Esophagus muscularis mucosa (tissue), 4 donors: Measurements from ENCODE around the gene ESAM. TPM values are rescaled to one million over a fixed set of nuclear protein-coding genes. Genes with fewer than 3 reads are reported as not detected.
A peak's percentile ranks its signal among the peaks of the same experiment; 100 is the strongest.

ENCODE experiments used
- DNase-seq: peaks from one replicate; pipeline ENCODE4 v3.0.0-alpha.2; 2017; ENCODE audit errors: extremely low spot score
- H3K27ac ChIP-seq, 4 donors: fragments of 200-600 bp; sonication (generic); replicated peaks in 1 of 4; 1 replicate in 3 of 4; 2 replicates in 1 of 4; pipeline ENCODE4 v1.5.1; 2016 to 2019; ENCODE audit warnings: mild to moderate bottlenecking in 1 of 4
- H3K27me3 ChIP-seq, 4 donors: fragments of 200-600 bp; sonication (generic); one replicate each; pipeline versions ENCODE4 v1.5.1 to v1.6.0; 2016 to 2019
- H3K36me3 ChIP-seq, 4 donors: fragments of 200-600 bp; sonication (generic); one replicate each; pipeline ENCODE4 v1.5.1; 2016 to 2019
- H3K4me1 ChIP-seq, 4 donors: fragments of 200-600 bp; sonication (generic); one replicate each; pipeline ENCODE4 v1.5.1; 2016 to 2019
- H3K4me3 ChIP-seq, 4 donors: fragments of 200-600 bp; sonication (generic); 1 replicate in 2 of 4; 2 replicates in 2 of 4; pipeline ENCODE4 v1.5.1; 2016 to 2019; ENCODE audit warnings: mild to moderate bottlenecking in 4 of 4, moderate library complexity in 1 of 4
- H3K9me3 ChIP-seq, 4 donors: fragments of 200-600 bp; sonication (generic); 1 replicate in 3 of 4; 2 replicates in 1 of 4; pipeline ENCODE4 v1.5.1; 2016 to 2019
- CTCF ChIP-seq, 3 experiments: fragments of 200-600 bp in 2 of 3; fragments of 450-650 bp in 1 of 3; sonication (generic) in 2 of 3; IDR thresholded peaks; one replicate each; pipeline ENCODE4 v1.5.1; 2017 to 2019; ENCODE audit warnings: antibody characterized with exemption in 3 of 3, mild to moderate bottlenecking in 2 of 3, moderate library complexity in 1 of 3
- EP300 ChIP-seq: sonication (generic); formaldehyde crosslinking; IDR thresholded peaks from one replicate; pipeline ENCODE4 v1.6.1; 2017; ENCODE audit warnings: antibody characterized with exemption
- POLR2A ChIP-seq: fragments of 450-650 bp; IDR thresholded peaks from one replicate; pipeline ENCODE4 v1.6.1; 2017; ENCODE audit warnings: antibody characterized with exemption, moderate library complexity, mild to moderate bottlenecking, low read depth
- POLR2AphosphoS5 ChIP-seq, 2 donors: sonication (generic); formaldehyde crosslinking; IDR thresholded peaks; one replicate each; pipeline ENCODE4 v1.6.1; 2017; ENCODE audit warnings: antibody characterized with exemption in 2 of 2
- WGBS: methylation state at CpG from one replicate; pipeline ENCODE4 v1.1.5; 2018; 5-methylcytosine and 5-hydroxymethylcytosine counted together
- intact Hi-C: fragments of 100-400 bp; cut with DNase I; formaldehyde crosslinking; loops from one replicate; pipeline ENCODE4 v1.15.1; 2023
- total RNA-seq, 4 donors: library from RNA; depleted of rRNA; stranded (reverse); fragments of >200 nt; gene quantifications; one replicate each; pipeline versions ENCODE4 v1.1.0 to v1.2.1, GENCODE V29; 2016

The ESAM gene
- total RNA-seq, 4 donors from 2014 or later: 10.8 to 52.8 (median 41.1) TPM

- intact Hi-C loops: loop anchor here (5.0 kb wide), 2 partner anchors 37 to 38 kb away; partner anchors contain the start of gene ESAM
- WGBS: 2% methylated on average over 25 of the region's 83 CpGs
- H3K27me3 ChIP-seq: no peaks in the 10 kb centered on the region
Observed at GRCh38 chr11:124799348-124800225, 37.5 kb upstream of the ESAM start.

GRCh38 chr11:124798991-124799347 lies 36.9 kb upstream of the ESAM start:
- no peak for DNase-seq
- Histone ChIP-seq H3K27ac (peak overlapping the region; percentile 97 to 98 (median 98)), H3K4me3 (peak overlapping the region; percentile 93 to 97 (median 94)), H3K27me3 (no peaks in the 10 kb centered on the region), H3K9me3 (no peaks in the 10 kb centered on the region), H3K4me1 (peaks cover 27 to 49% (median 35%) of the 10 kb centered on the region in 4 donors), H3K36me3 (no peaks in the 10 kb centered on the region)
- intact Hi-C loops: loop anchor here (5.0 kb wide), 1 partner anchor 37 kb away; the partner anchor contains the start of gene ESAM
- TF ChIP-seq POLR2A (no peak), CTCF (IDR thresholded peaks at IDR 0.05) (no peak), EP300 (no peak), POLR2AphosphoS5 (IDR thresholded peaks at IDR 0.05) (no peak)
- WGBS: 3% methylated on average over 8 of the region's 8 CpGs

More at GRCh38 chr11:124799348-124800225, 37.5 kb upstream of the ESAM start:
- H3K4me1 ChIP-seq: peaks cover 27 to 47% (median 35%) of the 10 kb centered on the region in 4 donors
- TF ChIP-seq EP300: no peak
- TF ChIP-seq POLR2A: no peak
- no peak for TF ChIP-seq CTCF (IDR thresholded peaks at IDR 0.05)
- no peak for TF ChIP-seq POLR2AphosphoS5 (IDR thresholded peaks at IDR 0.05)
- H3K9me3 ChIP-seq: no peaks in the 10 kb centered on the region
- peak overlapping the region; percentile 97 to 98 (median 98) for H3K27ac ChIP-seq
- DNase-seq: no peak
- peak overlapping the region; percentile 93 to 97 (median 94) for H3K4me3 ChIP-seq
- H3K36me3 ChIP-seq: no peaks in the 10 kb centered on the region

GRCh38 chr11:124796312-124796711 lies 34.2 kb upstream of the ESAM start:
- WGBS: 91% methylated on average over 3 of the region's 3 CpGs
- Histone ChIP-seq H3K27ac (no peak overlapping the region), H3K4me1 (peaks cover 27 to 56% (median 33%) of the 10 kb centered on the region in 4 donors), H3K4me3 (no peak overlapping the region), H3K36me3 (no peaks in the 10 kb centered on the region), H3K27me3 (no peaks in the 10 kb centered on the region), H3K9me3 (no peaks in the 10 kb centered on the region)
- DNase-seq: no peak
- intact Hi-C loops: loop anchor here (5.0 kb wide), 1 partner anchor 34 kb away; the partner anchor contains the start of gene ESAM
- no peak for TF ChIP-seq POLR2A
- TF ChIP-seq POLR2AphosphoS5 (IDR thresholded peaks at IDR 0.05): no peak
- TF ChIP-seq EP300: no peak
- TF ChIP-seq CTCF (IDR thresholded peaks at IDR 0.05): no peak

GRCh38 chr11:124793466-124794278 lies 31.6 kb upstream of the ESAM start:
- no peaks in the 10 kb centered on the region for H3K36me3 ChIP-seq
- intact Hi-C loops: no loop called here
- DNase-seq: no peak
- no peak overlapping the region for H3K27ac ChIP-seq
- no peak overlapping the region for H3K4me3 ChIP-seq
- H3K9me3 ChIP-seq: no peaks in the 10 kb centered on the region
- TF ChIP-seq POLR2A: no peak
- TF ChIP-seq POLR2AphosphoS5 (IDR thresholded peaks at IDR 0.05): no peak
- TF ChIP-seq CTCF (IDR thresholded peaks at IDR 0.05): peak; percentile 40 to 68 (median 45)
- 91% methylated on average over 2 of the region's 2 CpGs for WGBS
- H3K27me3 ChIP-seq: no peaks in the 10 kb centered on the region
- H3K4me1 ChIP-seq: peaks cover 16 to 40% (median 19%) of the 10 kb centered on the region in 4 donors
